ENCODE data around the gene KLHL14. TPM values are rescaled to one million over a fixed set of nuclear protein-coding genes. Genes with fewer than 3 reads are reported as not detected.

The KLHL14 gene
- total and polyA plus RNA-seq, 2 donors: 0.24 to 0.64 TPM

DNA sequence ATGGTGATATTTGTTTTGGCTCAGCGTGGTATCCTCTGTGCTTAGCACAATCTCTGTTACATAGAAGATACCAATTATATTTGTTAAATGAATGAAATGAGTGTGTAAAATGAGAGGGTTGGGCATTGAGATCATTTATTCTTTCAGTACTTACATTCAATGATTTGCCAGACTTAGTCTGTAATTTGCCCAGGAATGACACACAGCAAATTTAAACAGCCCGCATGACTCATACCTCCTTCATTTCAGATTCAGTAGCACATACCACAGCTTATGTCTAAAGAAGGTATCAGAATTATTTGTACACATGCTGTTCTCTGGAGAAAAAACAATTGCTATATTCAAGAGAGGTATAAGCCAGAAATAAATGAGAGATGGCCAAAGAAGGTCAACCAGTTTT, 37.0 kb downstream of the KLHL14 start:
- WGBS: 95% methylated on average over 2 of the region's 2 CpGs
- Histone ChIP-seq H3K9me3 (ENCODE audit: control insufficient read depth in 2 of 2, insufficient read depth in 1 of 2, low read length in 1 of 2) (no peaks in the 10 kb centered on the region), H3K36me3 (ENCODE audit: control insufficient read depth in 2 of 2, insufficient read depth in 2 of 2, low read length in 1 of 2) (no peaks in the 10 kb centered on the region), H3K27ac (ENCODE audit: low read depth in 1 of 2, low read length in 1 of 2) (no peak overlapping the region), H3K4me1 (ENCODE audit: control insufficient read depth in 2 of 2, insufficient read depth in 2 of 2, low read length in 2 of 2) (no peaks in the 10 kb centered on the region), H3K4me3 (ENCODE audit: low read length in 2 of 2) (no peak overlapping the region), H3K27me3 (ENCODE audit: control insufficient read depth in 2 of 2, insufficient read depth in 1 of 2, low read length in 1 of 2) (no peaks in the 10 kb centered on the region)
- no peak for DNase-seq (ENCODE audit: low read depth in 6 of 9, low spot score in 9 of 9)

DNA sequence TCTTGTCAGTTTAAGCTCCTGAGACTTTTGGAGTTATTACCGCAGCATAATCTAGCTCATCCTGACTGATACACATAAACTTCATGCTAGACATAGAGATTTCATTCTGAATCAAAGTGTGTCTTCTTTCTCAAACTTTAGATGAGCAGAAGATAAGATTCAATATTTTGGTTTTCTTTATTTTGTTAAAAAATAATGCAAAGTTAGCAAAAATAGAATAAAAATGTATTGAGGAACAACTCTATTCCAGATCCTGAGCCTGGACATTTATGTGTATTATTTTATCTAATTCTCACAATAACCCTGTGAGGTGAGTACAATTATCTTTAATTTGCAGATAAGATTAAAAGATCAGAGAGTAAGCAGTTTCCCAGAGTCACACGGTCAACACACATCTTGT, 38.4 kb downstream of the KLHL14 start:
- Histone ChIP-seq H3K4me3 (ENCODE audit: low read length in 2 of 2) (no peak overlapping the region), H3K4me1 (ENCODE audit: control insufficient read depth in 2 of 2, insufficient read depth in 2 of 2, low read length in 2 of 2) (no peaks in the 10 kb centered on the region), H3K9me3 (ENCODE audit: control insufficient read depth in 2 of 2, insufficient read depth in 1 of 2, low read length in 1 of 2) (no peaks in the 10 kb centered on the region), H3K36me3 (ENCODE audit: control insufficient read depth in 2 of 2, insufficient read depth in 2 of 2, low read length in 1 of 2) (no peaks in the 10 kb centered on the region), H3K27ac (ENCODE audit: low read depth in 1 of 2, low read length in 1 of 2) (no peak overlapping the region), H3K27me3 (ENCODE audit: control insufficient read depth in 2 of 2, insufficient read depth in 1 of 2, low read length in 1 of 2) (no peaks in the 10 kb centered on the region)
- WGBS: 99% methylated on average over 2 of the region's 2 CpGs
- DNase-seq (ENCODE audit: low read depth in 6 of 9, low spot score in 9 of 9): no peak

- Histone ChIP-seq H3K36me3 (ENCODE audit: control insufficient read depth in 2 of 2, insufficient read depth in 2 of 2, low read length in 1 of 2) (no peaks in the 10 kb centered on the region), H3K4me1 (ENCODE audit: control insufficient read depth in 2 of 2, insufficient read depth in 2 of 2, low read length in 2 of 2) (no peaks in the 10 kb centered on the region), H3K9me3 (ENCODE audit: control insufficient read depth in 2 of 2, insufficient read depth in 1 of 2, low read length in 1 of 2) (no peaks in the 10 kb centered on the region), H3K27me3 (ENCODE audit: control insufficient read depth in 2 of 2, insufficient read depth in 1 of 2, low read length in 1 of 2) (no peaks in the 10 kb centered on the region), H3K27ac (ENCODE audit: low read depth in 1 of 2, low read length in 1 of 2) (no peak overlapping the region), H3K4me3 (ENCODE audit: low read length in 2 of 2) (no peak overlapping the region)
- 97% methylated on average over 1 of the region's 1 CpG for WGBS
- DNase-seq (ENCODE audit: low read depth in 6 of 9, low spot score in 9 of 9): no peak
Measured at GRCh38 chr18:32732165-32732564, 40.7 kb downstream of the KLHL14 start.

- H3K4me3 ChIP-seq (ENCODE audit: low read length in 2 of 2): no peak overlapping the region
- H3K27me3 ChIP-seq (ENCODE audit: control insufficient read depth in 2 of 2, insufficient read depth in 1 of 2, low read length in 1 of 2): no peaks in the 10 kb centered on the region
- no peaks in the 10 kb centered on the region for H3K9me3 ChIP-seq (ENCODE audit: control insufficient read depth in 2 of 2, insufficient read depth in 1 of 2, low read length in 1 of 2)
- peak in 1 of 9 donors; percentile 3 for DNase-seq (ENCODE audit: low read depth in 6 of 9, low spot score in 9 of 9)
- no peaks in the 10 kb centered on the region for H3K36me3 ChIP-seq (ENCODE audit: control insufficient read depth in 2 of 2, insufficient read depth in 2 of 2, low read length in 1 of 2)
- WGBS: 81% methylated on average over 9 of the region's 9 CpGs
- H3K27ac ChIP-seq (ENCODE audit: low read depth in 1 of 2, low read length in 1 of 2): no peak overlapping the region
- no peaks in the 10 kb centered on the region for H3K4me1 ChIP-seq (ENCODE audit: control insufficient read depth in 2 of 2, insufficient read depth in 2 of 2, low read length in 2 of 2)
Measured at GRCh38 chr18:32730620-32731091, 42.2 kb downstream of the KLHL14 start.

DNA sequence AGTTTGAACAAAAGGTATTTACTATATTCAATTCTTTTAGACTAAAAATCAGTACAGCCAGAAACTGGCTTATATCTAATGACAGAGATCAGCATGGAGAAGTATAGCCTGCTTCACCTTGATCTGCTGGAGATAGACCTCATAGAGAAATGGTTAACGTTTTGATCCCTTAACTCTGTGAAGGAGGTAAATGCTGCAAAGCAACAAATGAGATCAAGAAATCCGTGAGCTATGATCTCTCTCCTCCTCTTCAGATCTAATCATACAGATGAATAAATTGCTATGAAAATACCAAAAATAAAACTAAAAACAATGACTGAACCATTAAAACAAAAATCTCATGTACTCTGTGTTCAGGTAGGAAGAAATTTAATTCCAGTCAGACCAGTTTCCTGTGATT, 42.8 kb downstream of the KLHL14 start:
- Histone ChIP-seq H3K27me3 (ENCODE audit: control insufficient read depth in 2 of 2, insufficient read depth in 1 of 2, low read length in 1 of 2) (no peaks in the 10 kb centered on the region), H3K9me3 (ENCODE audit: control insufficient read depth in 2 of 2, insufficient read depth in 1 of 2, low read length in 1 of 2) (no peaks in the 10 kb centered on the region), H3K4me1 (ENCODE audit: control insufficient read depth in 2 of 2, insufficient read depth in 2 of 2, low read length in 2 of 2) (no peaks in the 10 kb centered on the region), H3K4me3 (ENCODE audit: low read length in 2 of 2) (no peak overlapping the region), H3K36me3 (ENCODE audit: control insufficient read depth in 2 of 2, insufficient read depth in 2 of 2, low read length in 1 of 2) (no peaks in the 10 kb centered on the region), H3K27ac (ENCODE audit: low read depth in 1 of 2, low read length in 1 of 2) (no peak overlapping the region)
- no peak for DNase-seq (ENCODE audit: low read depth in 6 of 9, low spot score in 9 of 9)
- WGBS: 74% methylated on average over 2 of the region's 2 CpGs

- no peak overlapping the region for H3K27ac ChIP-seq (ENCODE audit: low read depth in 1 of 2, low read length in 1 of 2)
- no peaks in the 10 kb centered on the region for H3K36me3 ChIP-seq (ENCODE audit: control insufficient read depth in 2 of 2, insufficient read depth in 2 of 2, low read length in 1 of 2)
- H3K4me3 ChIP-seq (ENCODE audit: low read length in 2 of 2): no peak overlapping the region
- H3K27me3 ChIP-seq (ENCODE audit: control insufficient read depth in 2 of 2, insufficient read depth in 1 of 2, low read length in 1 of 2): no peaks in the 10 kb centered on the region
- H3K9me3 ChIP-seq (ENCODE audit: control insufficient read depth in 2 of 2, insufficient read depth in 1 of 2, low read length in 1 of 2): no peaks in the 10 kb centered on the region
- H3K4me1 ChIP-seq (ENCODE audit: control insufficient read depth in 2 of 2, insufficient read depth in 2 of 2, low read length in 2 of 2): no peaks in the 10 kb centered on the region
- no peak for DNase-seq (ENCODE audit: low read depth in 6 of 9, low spot score in 9 of 9)
- WGBS: 92% methylated on average over 3 of the region's 3 CpGs
Measured at GRCh38 chr18:32724071-32724749, 48.6 kb downstream of the KLHL14 start.

- Histone ChIP-seq H3K9me3 (ENCODE audit: control insufficient read depth in 2 of 2, insufficient read depth in 1 of 2, low read length in 1 of 2) (no peaks in the 10 kb centered on the region), H3K27me3 (ENCODE audit: control insufficient read depth in 2 of 2, insufficient read depth in 1 of 2, low read length in 1 of 2) (no peaks in the 10 kb centered on the region), H3K4me1 (ENCODE audit: control insufficient read depth in 2 of 2, insufficient read depth in 2 of 2, low read length in 2 of 2) (no peaks in the 10 kb centered on the region), H3K36me3 (ENCODE audit: control insufficient read depth in 2 of 2, insufficient read depth in 2 of 2, low read length in 1 of 2) (no peaks in the 10 kb centered on the region), H3K27ac (ENCODE audit: low read depth in 1 of 2, low read length in 1 of 2) (no peak overlapping the region), H3K4me3 (ENCODE audit: low read length in 2 of 2) (no peak overlapping the region)
- no peak for DNase-seq (ENCODE audit: low read depth in 6 of 9, low spot score in 9 of 9)
- WGBS: 75% methylated on average over 3 of the region's 3 CpGs
Measured at GRCh38 chr18:32722279-32722678, 50.5 kb downstream of the KLHL14 start.

GRCh38 chr18:32717126-32717525, 55.7 kb downstream of the KLHL14 start:
- no peaks in the 10 kb centered on the region for H3K9me3 ChIP-seq (ENCODE audit: control insufficient read depth in 2 of 2, insufficient read depth in 1 of 2, low read length in 1 of 2)
- H3K27me3 ChIP-seq (ENCODE audit: control insufficient read depth in 2 of 2, insufficient read depth in 1 of 2, low read length in 1 of 2): no peaks in the 10 kb centered on the region
- H3K4me1 ChIP-seq (ENCODE audit: control insufficient read depth in 2 of 2, insufficient read depth in 2 of 2, low read length in 2 of 2): no peaks in the 10 kb centered on the region
- no peak overlapping the region for H3K4me3 ChIP-seq (ENCODE audit: low read length in 2 of 2)
- 95% methylated on average over 4 of the region's 4 CpGs for WGBS
- no peak overlapping the region for H3K27ac ChIP-seq (ENCODE audit: low read depth in 1 of 2, low read length in 1 of 2)
- DNase-seq (ENCODE audit: low read depth in 6 of 9, low spot score in 9 of 9): no peak
- H3K36me3 ChIP-seq (ENCODE audit: control insufficient read depth in 2 of 2, insufficient read depth in 2 of 2, low read length in 1 of 2): no peaks in the 10 kb centered on the region

- WGBS: under 1% methylated on average over 4 of the region's 4 CpGs
- peak; percentile 9 to 56 (median 18) for DNase-seq (ENCODE audit: low read depth in 6 of 9, low spot score in 9 of 9)
- Histone ChIP-seq H3K4me3 (ENCODE audit: low read length in 2 of 2) (no peak overlapping the region), H3K4me1 (ENCODE audit: control insufficient read depth in 2 of 2, insufficient read depth in 2 of 2, low read length in 2 of 2) (no peaks in the 10 kb centered on the region), H3K27me3 (ENCODE audit: control insufficient read depth in 2 of 2, insufficient read depth in 1 of 2, low read length in 1 of 2) (no peaks in the 10 kb centered on the region), H3K9me3 (ENCODE audit: control insufficient read depth in 2 of 2, insufficient read depth in 1 of 2, low read length in 1 of 2) (no peaks in the 10 kb centered on the region), H3K27ac (ENCODE audit: low read depth in 1 of 2, low read length in 1 of 2) (no peak overlapping the region), H3K36me3 (ENCODE audit: control insufficient read depth in 2 of 2, insufficient read depth in 2 of 2, low read length in 1 of 2) (no peaks in the 10 kb centered on the region)
Measured at GRCh38 chr18:32714571-32715148, 58.2 kb downstream of the KLHL14 start.
